Suprapubic skin (tissue), 4 donors: Measurements from ENCODE around the gene KSR2.
"Not testable (repeated sequence)": the region's sequence is repeated elsewhere in the genome, so short reads cannot be mapped to it uniquely, and the experiment has no call there.

Experiments
- CTCF ChIP-seq, 2 donors: fragments of 200-600 bp in 1 of 2; fragments of 450-650 bp in 1 of 2; sonication (generic) in 1 of 2; IDR thresholded peaks; one replicate each; pipeline ENCODE4 v1.5.1; 2016 to 2019; ENCODE audit warnings: antibody characterized with exemption in 2 of 2, mild to moderate bottlenecking in 1 of 2, moderate library complexity in 1 of 2
- EP300 ChIP-seq: sonication (generic); formaldehyde crosslinking; IDR thresholded peaks from one replicate; pipeline ENCODE4 v1.6.1; 2017; ENCODE audit warnings: antibody characterized with exemption
- POLR2A ChIP-seq, 2 donors: fragments of 450-650 bp; IDR thresholded peaks; one replicate each; pipeline ENCODE4 v1.6.1; 2017; ENCODE audit warnings: antibody characterized with exemption in 2 of 2, mild to moderate bottlenecking in 2 of 2, moderate library complexity in 2 of 2
- POLR2AphosphoS5 ChIP-seq, 3 donors: sonication (generic); formaldehyde crosslinking; IDR thresholded peaks; one replicate each; pipeline ENCODE4 v1.6.1; 2017; ENCODE audit warnings: antibody characterized with exemption in 3 of 3

- not testable (repeated sequence) for TF ChIP-seq EP300; POLR2AphosphoS5 (IDR thresholded peaks at IDR 0.05); POLR2A (IDR thresholded peaks at IDR 0.05); CTCF (IDR thresholded peaks at IDR 0.05)
Observed at GRCh38 chr12:117746358-117746757, 222.4 kb downstream of the KSR2 start.
